DOHH2 (cell line): Measurements from ENCODE around the gene ATP10A.

Source experiments
- CTCF ChIP-seq: fragments of 200-600 bp; sonication (generic); IDR thresholded peaks from one replicate; pipeline ENCODE4 v1.5.1; 2014; ENCODE audit warnings: antibody characterized with exemption, mild to moderate bottlenecking, low read depth, low read length; ENCODE audit not compliant: poor library complexity, severe bottlenecking
- EZH2phosphoT487 ChIP-seq: fragments of 200-600 bp; sonication (generic); IDR thresholded peaks from 2 replicates; pipeline ENCODE4 v1.6.1; 2017; ENCODE audit warnings: borderline replicate concordance, mild to moderate bottlenecking, antibody characterized with exemption, low read length, moderate library complexity, mixed read lengths

GRCh38 chr15:25805031-25805430, 58.1 kb downstream of the ATP10A start:
- no peak for TF ChIP-seq CTCF
- TF ChIP-seq EZH2phosphoT487 = no peak
